HepG2 (cell line): Measurements from ENCODE around the gene CYP21A2. TPM values are rescaled to one million over a fixed set of nuclear protein-coding genes. Genes with fewer than 3 reads are reported as not detected.

Experiments
- FOSL2 ChIP-seq: sonication (generic); formaldehyde crosslinking; IDR thresholded peaks from 2 replicates; pipeline ENCODE4 v1.4.0; 2020; ENCODE audit warnings: missing genetic modification reagents
- FOXO4 ChIP-seq: sonication (generic); formaldehyde crosslinking; conservative IDR thresholded peaks from 2 replicates; pipeline ENCODE4 v1.8.1; 2023; ENCODE audit warnings: missing genetic modification reagents
- GATAD2A ChIP-seq: IDR thresholded peaks from 2 replicates; pipeline ENCODE4 v1.6.1; 2016
- HIVEP1 ChIP-seq: sonication (generic); formaldehyde crosslinking; IDR thresholded peaks from 2 replicates; pipeline ENCODE4 v1.4.0; 2020; ENCODE audit warnings: mild to moderate bottlenecking, missing genetic modification reagents
- JUN ChIP-seq: sonication (generic); formaldehyde crosslinking; IDR thresholded peaks from 2 replicates; pipeline ENCODE4 v1.4.0; 2020; ENCODE audit warnings: mild to moderate bottlenecking, missing genetic modification reagents
- KLF6 ChIP-seq: IDR thresholded peaks from 2 replicates; pipeline ENCODE4 v1.8.0; 2016; ENCODE audit warnings: missing biosample characterization, missing genetic modification reagents
- MATR3 ChIP-seq: sonication (generic); formaldehyde crosslinking; IDR thresholded peaks from 2 replicates; pipeline ENCODE4 v1.4.0; 2020; ENCODE audit warnings: missing genetic modification reagents
- NCOA1 ChIP-seq: sonication (generic); formaldehyde crosslinking; IDR thresholded peaks from 2 replicates; pipeline ENCODE4 v1.9.0; 2021; ENCODE audit warnings: missing genetic modification reagents
- NFYC ChIP-seq: IDR thresholded peaks from 2 replicates; pipeline ENCODE4 v1.6.1; 2016; ENCODE audit warnings: missing genetic modification reagents, missing compliant biosample characterization
- STAT5B ChIP-seq: sonication (generic); formaldehyde crosslinking; IDR thresholded peaks from 2 replicates; pipeline ENCODE4 v1.4.0; 2020; ENCODE audit warnings: missing genetic modification reagents
- ZNF235 ChIP-seq: sonication (generic); formaldehyde crosslinking; IDR thresholded peaks from 2 replicates; pipeline ENCODE4 v1.8.1; 2023; ENCODE audit warnings: mild to moderate bottlenecking, missing genetic modification reagents, borderline replicate concordance
- ZNF446 ChIP-seq: sonication (generic); formaldehyde crosslinking; IDR thresholded peaks from 2 replicates; pipeline ENCODE4 v1.5.0; 2020; ENCODE audit warnings: mild to moderate bottlenecking, missing genetic modification reagents
- ZNF546 ChIP-seq: sonication (generic); formaldehyde crosslinking; conservative IDR thresholded peaks from 2 replicates; pipeline ENCODE4 v1.8.1; 2023; ENCODE audit warnings: mild to moderate bottlenecking, missing genetic modification reagents
- ZNF558 ChIP-seq: sonication (generic); formaldehyde crosslinking; IDR thresholded peaks from 2 replicates; pipeline ENCODE4 v1.9.0; 2022; ENCODE audit warnings: mild to moderate bottlenecking, missing genetic modification reagents, borderline replicate concordance
- ZNF580 ChIP-seq: IDR thresholded peaks from 2 replicates; pipeline ENCODE4 v1.6.1; 2016; ENCODE audit warnings: low read depth, borderline replicate concordance
- ZNF597 ChIP-seq: sonication (generic); formaldehyde crosslinking; IDR thresholded peaks from 2 replicates; pipeline ENCODE4 v1.5.0; 2020; ENCODE audit warnings: missing genetic modification reagents
- ZNF619 ChIP-seq: sonication (generic); formaldehyde crosslinking; IDR thresholded peaks from 2 replicates; pipeline ENCODE4 v1.4.0; 2020; ENCODE audit warnings: mild to moderate bottlenecking, missing genetic modification reagents
- ZNF891 ChIP-seq: sonication (generic); formaldehyde crosslinking; IDR thresholded peaks from 2 replicates; pipeline ENCODE4 v1.5.0; 2020; ENCODE audit warnings: mild to moderate bottlenecking, missing genetic modification reagents
- polyA plus RNA-seq, 8 experiments: library from polyadenylated mRNA; depleted of rRNA in 3 of 8; stranded (reverse) in 7 of 8; unstranded in 1 of 8; fragments of >200 nt; fragmentation: Illumina TruSeq in 4 of 8; extraction: Trizol in 4 of 8; gene quantifications; 2 replicates each; pipeline versions ENCODE4 v1.2.1 to v1.2.3, GENCODE V29; 2011 to 2016; ENCODE audit warnings: low read depth in 4 of 8, missing spikeins in 1 of 8, mixed read lengths in 1 of 8; ENCODE audit not compliant: insufficient read depth in 1 of 8
- total RNA-seq, 5 experiments: library from RNA; depleted of rRNA; stranded (reverse); fragments of >200 nt; fragmentation: Illumina TruSeq; extraction: Trizol; gene quantifications; 2 replicates each; pipeline ENCODE4 v1.2.3, GENCODE V29; 2016; ENCODE audit warnings: low read depth in 1 of 5
- TF ChIP-seq, protein P1 (sequence below): sonication (generic); formaldehyde crosslinking; IDR thresholded peaks from 2 replicates; pipeline ENCODE4 v1.4.0; 2020; ENCODE audit warnings: missing genetic modification reagents, borderline replicate concordance
- TF ChIP-seq, protein P2 (sequence below): IDR thresholded peaks from 2 replicates; pipeline ENCODE4 v1.6.1; 2016; ENCODE audit warnings: missing compliant biosample characterization, missing genetic modification reagents, borderline replicate concordance
- TF ChIP-seq, protein P3 (sequence below): IDR thresholded peaks from 2 replicates; pipeline ENCODE4 v1.6.1; 2016; ENCODE audit warnings: missing genetic modification reagents, missing compliant biosample characterization

CYP21A2 gene
- total and polyA plus RNA-seq, 2 of the 13 experiments (the other 11 are each of a cell fraction or from before 2014, with no cell fraction given): 1.5 to 6.3 TPM

DNA sequence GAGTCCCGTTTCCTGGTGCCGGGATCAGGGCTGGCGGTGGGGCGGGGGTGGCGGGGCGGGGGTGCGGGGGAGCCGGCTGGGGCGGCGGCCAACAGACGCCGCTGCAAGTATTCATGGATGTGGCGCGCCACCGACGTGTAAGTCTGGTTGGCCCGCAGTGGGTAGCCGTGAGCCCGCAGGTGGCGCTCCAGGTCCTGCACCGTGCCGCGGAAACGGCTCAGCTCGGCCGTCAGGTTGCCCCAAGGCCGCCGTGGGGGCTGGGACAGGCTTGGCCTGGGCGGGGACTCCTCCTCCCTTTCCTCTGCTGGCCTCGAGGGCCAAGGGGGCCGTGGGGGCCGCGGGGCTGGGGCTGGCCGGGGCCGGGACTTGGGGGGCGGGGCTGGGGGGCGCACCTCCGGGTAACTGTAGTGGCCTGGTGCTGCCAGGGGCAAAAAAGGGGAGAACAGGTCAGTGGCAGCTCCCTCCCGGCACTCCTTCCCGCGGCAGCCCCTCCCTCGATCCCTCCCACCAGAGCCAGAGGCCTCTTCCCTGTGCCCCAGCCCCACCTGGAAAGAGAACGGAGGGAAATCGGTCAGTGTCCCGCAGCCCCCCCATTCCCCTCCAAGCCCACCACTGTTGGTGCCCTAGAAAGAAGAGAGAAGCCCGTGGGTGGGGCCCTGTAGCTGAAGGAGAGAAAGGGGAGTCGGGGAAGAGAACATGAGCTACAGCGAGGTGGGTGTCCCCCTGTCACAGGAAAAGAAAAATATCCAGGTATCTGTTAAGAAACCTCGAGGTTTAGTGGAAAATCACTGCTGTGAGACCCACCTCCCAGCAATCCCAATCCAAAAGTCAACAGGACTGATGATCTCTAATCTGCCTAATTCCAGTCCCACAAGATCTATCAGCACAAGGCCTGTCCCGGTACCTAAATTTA, 49.6 kb downstream of the CYP21A2 start (continued):
- TF ChIP-seq, protein P1, sequence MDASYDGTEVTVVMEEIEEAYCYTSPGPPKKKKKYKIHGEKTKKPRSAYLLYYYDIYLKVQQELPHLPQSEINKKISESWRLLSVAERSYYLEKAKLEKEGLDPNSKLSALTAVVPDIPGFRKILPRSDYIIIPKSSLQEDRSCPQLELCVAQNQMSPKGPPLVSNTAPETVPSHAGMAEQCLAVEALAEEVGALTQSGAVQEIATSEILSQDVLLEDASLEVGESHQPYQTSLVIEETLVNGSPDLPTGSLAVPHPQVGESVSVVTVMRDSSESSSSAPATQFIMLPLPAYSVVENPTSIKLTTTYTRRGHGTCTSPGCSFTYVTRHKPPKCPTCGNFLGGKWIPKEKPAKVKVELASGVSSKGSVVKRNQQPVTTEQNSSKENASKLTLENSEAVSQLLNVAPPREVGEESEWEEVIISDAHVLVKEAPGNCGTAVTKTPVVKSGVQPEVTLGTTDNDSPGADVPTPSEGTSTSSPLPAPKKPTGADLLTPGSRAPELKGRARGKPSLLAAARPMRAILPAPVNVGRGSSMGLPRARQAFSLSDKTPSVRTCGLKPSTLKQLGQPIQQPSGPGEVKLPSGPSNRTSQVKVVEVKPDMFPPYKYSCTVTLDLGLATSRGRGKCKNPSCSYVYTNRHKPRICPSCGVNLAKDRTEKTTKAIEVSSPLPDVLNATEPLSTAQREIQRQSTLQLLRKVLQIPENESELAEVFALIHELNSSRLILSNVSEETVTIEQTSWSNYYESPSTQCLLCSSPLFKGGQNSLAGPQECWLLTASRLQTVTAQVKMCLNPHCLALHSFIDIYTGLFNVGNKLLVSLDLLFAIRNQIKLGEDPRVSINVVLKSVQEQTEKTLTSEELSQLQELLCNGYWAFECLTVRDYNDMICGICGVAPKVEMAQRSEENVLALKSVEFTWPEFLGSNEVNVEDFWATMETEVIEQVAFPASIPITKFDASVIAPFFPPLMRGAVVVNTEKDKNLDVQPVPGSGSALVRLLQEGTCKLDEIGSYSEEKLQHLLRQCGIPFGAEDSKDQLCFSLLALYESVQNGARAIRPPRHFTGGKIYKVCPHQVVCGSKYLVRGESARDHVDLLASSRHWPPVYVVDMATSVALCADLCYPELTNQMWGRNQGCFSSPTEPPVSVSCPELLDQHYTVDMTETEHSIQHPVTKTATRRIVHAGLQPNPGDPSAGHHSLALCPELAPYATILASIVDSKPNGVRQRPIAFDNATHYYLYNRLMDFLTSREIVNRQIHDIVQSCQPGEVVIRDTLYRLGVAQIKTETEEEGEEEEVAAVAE (CRISPR knock-in tag): no peak
- TF ChIP-seq ZNF446 (no peak), STAT5B (CRISPR knock-in tag) (no peak), JUN (CRISPR knock-in tag) (no peak), ZNF891 (CRISPR knock-in tag) (no peak), ZNF558 (peak; percentile 63; the same call in 1 of the 2 replicates), ZNF619 (no peak), ZNF546 (CRISPR knock-in tag) (0 out of 2 replicates have a peak, but pooled peaks have one; percentile 25), GATAD2A (CRISPR knock-in tag) (peak; percentile 58; the same call in 1 of the 2 replicates), HIVEP1 (0 out of 2 replicates have a peak, but pooled peaks have one; percentile 55), MATR3 (CRISPR knock-in tag) (no peak), NCOA1 (CRISPR knock-in tag) (no peak), FOXO4 (CRISPR knock-in tag) (no peak), ZNF580 (CRISPR knock-in tag) (no peak), NFYC (CRISPR knock-in tag) (0 out of 2 replicates have a peak, but pooled peaks have one; percentile 18), ZNF235 (no peak), FOSL2 (CRISPR knock-in tag) (peak; percentile 48), ZNF597 (CRISPR knock-in tag) (no peak), KLF6 (CRISPR knock-in tag) (no peak)
- TF ChIP-seq, protein P2, sequence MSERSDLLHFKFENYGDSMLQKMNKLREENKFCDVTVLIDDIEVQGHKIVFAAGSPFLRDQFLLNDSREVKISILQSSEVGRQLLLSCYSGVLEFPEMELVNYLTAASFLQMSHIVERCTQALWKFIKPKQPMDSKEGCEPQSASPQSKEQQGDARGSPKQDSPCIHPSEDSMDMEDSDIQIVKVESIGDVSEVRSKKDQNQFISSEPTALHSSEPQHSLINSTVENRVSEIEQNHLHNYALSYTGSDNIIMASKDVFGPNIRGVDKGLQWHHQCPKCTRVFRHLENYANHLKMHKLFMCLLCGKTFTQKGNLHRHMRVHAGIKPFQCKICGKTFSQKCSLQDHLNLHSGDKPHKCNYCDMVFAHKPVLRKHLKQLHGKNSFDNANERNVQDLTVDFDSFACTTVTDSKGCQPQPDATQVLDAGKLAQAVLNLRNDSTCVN: no peak
- TF ChIP-seq, protein P3, sequence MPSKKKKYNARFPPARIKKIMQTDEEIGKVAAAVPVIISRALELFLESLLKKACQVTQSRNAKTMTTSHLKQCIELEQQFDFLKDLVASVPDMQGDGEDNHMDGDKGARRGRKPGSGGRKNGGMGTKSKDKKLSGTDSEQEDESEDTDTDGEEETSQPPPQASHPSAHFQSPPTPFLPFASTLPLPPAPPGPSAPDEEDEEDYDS (CRISPR knock-in tag): peak; percentile 38; the same call in 1 of the 2 replicates
